HUES6 (cell line): ENCODE measurements around the gene SIDT1.
A peak's percentile ranks its signal among the peaks of the same experiment; 100 is the strongest.

Experiments used
- H3K27ac ChIP-seq: 2 replicates; pipeline ENCODE4 v1.7.0; 2013; ENCODE audit warnings: low read depth, mild to moderate bottlenecking, low read length, inconsistent platforms
- H3K27me3 ChIP-seq: 2 replicates; pipeline ENCODE4 v1.6.1; 2013; ENCODE audit warnings: low read length; ENCODE audit not compliant: control insufficient read depth, insufficient read depth
- H3K36me3 ChIP-seq: 2 replicates; pipeline ENCODE4 v1.6.1; 2013; ENCODE audit warnings: low read length; ENCODE audit not compliant: control insufficient read depth, insufficient read depth
- H3K4me1 ChIP-seq: 2 replicates; pipeline ENCODE4 v1.6.1; 2013; ENCODE audit warnings: low read length; ENCODE audit not compliant: control insufficient read depth, insufficient read depth
- H3K4me3 ChIP-seq: 2 replicates; pipeline ENCODE4 v1.5.1; 2013; ENCODE audit warnings: low read depth, low read length
- H3K9ac ChIP-seq: one replicate; pipeline ENCODE4 v1.6.1; 2013; ENCODE audit warnings: mild to moderate bottlenecking, low read length
- H3K9me3 ChIP-seq: 2 replicates; pipeline ENCODE4 v1.6.1; 2013; ENCODE audit warnings: low read depth, low read length; ENCODE audit not compliant: control insufficient read depth, insufficient read depth

The SIDT1 gene

GRCh38 chr3:113659996-113660395 is 127.6 kb downstream of the SIDT1 start:
- Histone ChIP-seq H3K9ac (no peak overlapping the region), H3K27ac (no peak overlapping the region), H3K9me3 (no peaks in the 10 kb centered on the region), H3K36me3 (peaks cover 23% of the 10 kb centered on the region), H3K4me1 (no peaks in the 10 kb centered on the region), H3K4me3 (no peak overlapping the region), H3K27me3 (no peaks in the 10 kb centered on the region)

- peaks cover 23% of the 10 kb centered on the region for H3K36me3 ChIP-seq
- no peak overlapping the region for H3K9ac ChIP-seq
- no peak overlapping the region for H3K4me3 ChIP-seq
- H3K9me3 ChIP-seq = no peaks in the 10 kb centered on the region
- no peak overlapping the region for H3K27ac ChIP-seq
- no peaks in the 10 kb centered on the region for H3K4me1 ChIP-seq
- no peaks in the 10 kb centered on the region for H3K27me3 ChIP-seq
These were observed 128.1 kb downstream of the SIDT1 start for GRCh38 chr3:113660458-113660857.

DNA sequence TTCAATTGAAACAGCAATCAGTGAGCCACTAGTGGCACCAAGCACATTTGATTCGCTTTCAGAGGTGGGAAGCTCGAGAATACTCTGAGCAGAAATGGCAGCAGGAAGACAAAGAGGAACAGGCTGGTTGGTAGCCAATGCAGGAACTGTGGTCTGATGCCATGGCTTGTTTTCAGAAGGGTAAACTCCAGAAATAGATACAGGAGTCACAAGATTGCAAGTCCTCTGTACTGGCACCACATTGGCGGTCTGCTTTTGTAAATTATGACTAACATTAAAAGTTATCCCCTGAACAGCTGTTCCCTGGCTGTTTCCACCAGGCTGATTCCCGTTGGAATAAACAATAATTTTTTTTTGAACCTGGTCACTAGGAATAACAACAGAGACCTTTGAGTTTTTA is 128.5 kb downstream of the SIDT1 start:
- Histone ChIP-seq H3K4me1 (no peaks in the 10 kb centered on the region), H3K27ac (no peak overlapping the region), H3K9ac (no peak overlapping the region), H3K9me3 (no peaks in the 10 kb centered on the region), H3K36me3 (peaks cover 23% of the 10 kb centered on the region), H3K4me3 (no peak overlapping the region), H3K27me3 (no peaks in the 10 kb centered on the region)

DNA sequence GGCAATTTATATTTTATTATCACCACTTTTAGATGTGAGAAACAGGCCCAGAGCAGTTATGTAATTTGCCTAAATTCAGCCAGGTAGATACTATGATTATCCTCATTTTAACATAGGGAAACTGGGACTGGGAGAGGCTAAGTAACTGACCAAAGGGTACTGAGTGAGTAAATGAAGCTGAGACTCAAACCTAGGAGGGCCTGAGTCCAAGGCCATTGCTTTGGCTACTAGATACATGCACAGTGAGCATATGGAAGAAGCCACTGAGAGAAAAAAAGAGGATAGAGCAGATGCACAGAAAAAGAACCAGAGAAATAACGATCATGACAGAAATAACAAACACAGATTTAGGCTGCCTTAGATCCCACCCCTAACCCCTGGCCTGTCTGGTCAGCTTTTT is 130.5 kb downstream of the SIDT1 start:
- H3K9me3 ChIP-seq = no peaks in the 10 kb centered on the region
- H3K27ac ChIP-seq = 0 out of 2 replicates have a peak overlapping the region, but pooled peaks have one; percentile 23
- H3K4me1 ChIP-seq = peaks cover 2% of the 10 kb centered on the region; the same call in 1 of the 2 replicates
- no peak overlapping the region for H3K4me3 ChIP-seq
- H3K36me3 ChIP-seq = peaks cover 23% of the 10 kb centered on the region
- H3K9ac ChIP-seq = no peak overlapping the region
- H3K27me3 ChIP-seq = no peaks in the 10 kb centered on the region

- H3K9me3 ChIP-seq = no peaks in the 10 kb centered on the region
- H3K27me3 ChIP-seq = no peaks in the 10 kb centered on the region
- H3K4me1 ChIP-seq = peaks cover 7% of the 10 kb centered on the region
- H3K9ac ChIP-seq = no peak overlapping the region
- no peak overlapping the region for H3K4me3 ChIP-seq
- peaks cover 23% of the 10 kb centered on the region for H3K36me3 ChIP-seq
- no peak overlapping the region for H3K27ac ChIP-seq
These were observed 131.0 kb downstream of the SIDT1 start for GRCh38 chr3:113663324-113663750.

GRCh38 chr3:113663761-113664160 is 131.4 kb downstream of the SIDT1 start:
- H3K9ac ChIP-seq = no peak overlapping the region
- no peaks in the 10 kb centered on the region for H3K9me3 ChIP-seq
- peaks cover 23% of the 10 kb centered on the region for H3K36me3 ChIP-seq
- H3K4me1 ChIP-seq = peaks cover 8% of the 10 kb centered on the region
- no peaks in the 10 kb centered on the region for H3K27me3 ChIP-seq
- no peak overlapping the region for H3K4me3 ChIP-seq
- H3K27ac ChIP-seq = no peak overlapping the region

DNA sequence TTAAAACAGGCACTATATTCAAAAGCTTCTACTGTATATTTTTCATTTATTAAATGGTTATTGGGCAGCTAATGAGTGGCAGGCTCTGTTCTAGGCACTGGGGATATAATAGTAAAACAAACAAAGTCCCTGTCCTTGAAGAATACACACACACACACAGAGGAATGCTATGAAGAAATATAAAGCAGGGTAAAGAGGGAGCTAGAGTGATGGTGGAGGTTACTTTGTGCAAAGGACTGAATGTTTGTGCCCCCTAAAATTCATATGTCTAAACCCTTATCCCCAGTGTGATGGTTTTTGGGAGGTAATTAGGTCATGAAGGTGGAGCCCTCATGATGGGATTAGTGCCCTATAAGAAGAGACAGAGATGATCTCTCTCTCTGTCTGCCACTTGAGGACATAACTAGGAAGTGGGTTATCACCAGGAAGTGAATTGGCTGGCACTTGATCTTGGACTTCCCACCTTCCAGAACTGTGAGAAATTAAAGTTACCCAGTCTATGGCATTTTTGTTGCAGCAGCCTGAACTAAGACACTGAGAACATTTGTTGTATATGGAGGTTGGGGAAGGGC is 132.3 kb downstream of the SIDT1 start:
- no peaks in the 10 kb centered on the region for H3K27me3 ChIP-seq
- no peaks in the 10 kb centered on the region for H3K9me3 ChIP-seq
- no peak overlapping the region for H3K4me3 ChIP-seq
- peaks cover 15% of the 10 kb centered on the region for H3K36me3 ChIP-seq
- no peak overlapping the region for H3K9ac ChIP-seq
- H3K4me1 ChIP-seq = peaks cover 8% of the 10 kb centered on the region
- no peak overlapping the region for H3K27ac ChIP-seq

- no peaks in the 10 kb centered on the region for H3K27me3 ChIP-seq
- H3K9me3 ChIP-seq = no peaks in the 10 kb centered on the region
- H3K4me1 ChIP-seq = peaks cover 8% of the 10 kb centered on the region
- H3K36me3 ChIP-seq = no peaks in the 10 kb centered on the region
- no peak overlapping the region for H3K27ac ChIP-seq
- H3K4me3 ChIP-seq = no peak overlapping the region
- H3K9ac ChIP-seq = no peak overlapping the region
These were observed 135.7 kb downstream of the SIDT1 start for GRCh38 chr3:113668015-113668414.

GRCh38 chr3:113673593-113673992 is 141.2 kb downstream of the SIDT1 start:
- H3K9me3 ChIP-seq = no peaks in the 10 kb centered on the region
- no peak overlapping the region for H3K27ac ChIP-seq
- H3K36me3 ChIP-seq = peaks cover 9% of the 10 kb centered on the region; the same call in 1 of the 2 replicates
- H3K27me3 ChIP-seq = no peaks in the 10 kb centered on the region
- peaks cover 5% of the 10 kb centered on the region; the same call in 1 of the 2 replicates for H3K4me1 ChIP-seq
- H3K9ac ChIP-seq = no peak overlapping the region
- H3K4me3 ChIP-seq = no peak overlapping the region

GRCh38 chr3:113676261-113676660 is 143.9 kb downstream of the SIDT1 start:
- Histone ChIP-seq H3K36me3 (peaks cover 9% of the 10 kb centered on the region; the same call in 1 of the 2 replicates), H3K9ac (no peak overlapping the region), H3K9me3 (no peaks in the 10 kb centered on the region), H3K4me3 (no peak overlapping the region), H3K27ac (no peak overlapping the region), H3K4me1 (peaks cover 5% of the 10 kb centered on the region; the same call in 1 of the 2 replicates), H3K27me3 (no peaks in the 10 kb centered on the region)

- H3K27ac ChIP-seq = no peak overlapping the region
- H3K4me3 ChIP-seq = no peak overlapping the region
- H3K9ac ChIP-seq = no peak overlapping the region
- no peaks in the 10 kb centered on the region for H3K9me3 ChIP-seq
- peaks cover 9% of the 10 kb centered on the region; the same call in 1 of the 2 replicates for H3K36me3 ChIP-seq
- H3K4me1 ChIP-seq = peaks cover 5% of the 10 kb centered on the region; the same call in 1 of the 2 replicates
- H3K27me3 ChIP-seq = no peaks in the 10 kb centered on the region
These were observed 145.4 kb downstream of the SIDT1 start for GRCh38 chr3:113677737-113678136.
